ENCODE data around the gene BFSP2.

GRCh38 chr3:133362539-133362938 is 37.3 kb upstream of the BFSP2 start:
- TF ChIP-seq MYC (IDR thresholded peaks at IDR 0.05; ENCODE audit: low read depth, low read length) (no peak), CTCF (IDR thresholded peaks at IDR 0.05; ENCODE audit: extremely low read depth in 1 of 2, insufficient read depth in 1 of 2, low read depth in 1 of 2, low read length in 2 of 2) (no peak), JUN (IDR thresholded peaks at IDR 0.05; ENCODE audit: borderline replicate concordance, insufficient read depth, insufficient read length, low read depth) (no peak), POLR2A (IDR thresholded peaks at IDR 0.05; ENCODE audit: low read depth, low read length) (no peak), EZH2 (IDR thresholded peaks at IDR 0.05; ENCODE audit: borderline replicate concordance, low read depth, low read length, severe bottlenecking) (no peak), FOS (IDR thresholded peaks at IDR 0.05; ENCODE audit: borderline replicate concordance, insufficient read depth, low read length) (no peak), MAX (IDR thresholded peaks at IDR 0.05; ENCODE audit: insufficient read depth, insufficient read length) (no peak)
